ENCODE results near the gene HS3ST5. TPM values are rescaled to one million over a fixed set of nuclear protein-coding genes. Genes with fewer than 3 reads are reported as not detected.
"Not testable (repeated sequence)": the region's sequence is repeated elsewhere in the genome, so short reads cannot be mapped to it uniquely, and the experiment has no call there.

The HS3ST5 gene
- total RNA-seq, 1 experiment from 2014 or later, result not detected

GRCh38 chr6:114151064-114151690, 191.6 kb downstream of the HS3ST5 start:
- ChIA-PET POLR2A (no interaction called here), RAD21 (ENCODE audit: low non-redundant PET in 1 of 2, low total read pairs in 2 of 2, uncharacterized antibody in 2 of 2, unreplicated experiment in 2 of 2) (no interaction called here), CTCF (no interaction called here)
- Histone ChIP-seq H3K9me3 (ENCODE audit: control insufficient read depth in 1 of 2, insufficient read depth in 1 of 2, low read depth in 1 of 2, low read length in 2 of 2) (no peaks in the 10 kb centered on the region), H3K9ac (ENCODE audit: low read length) (no peak overlapping the region), H3K27me3 (ENCODE audit: insufficient read depth, low read length) (peaks cover 36% of the 10 kb centered on the region), H3K36me3 (ENCODE audit: control insufficient read depth in 1 of 2, insufficient read depth in 2 of 2, low read length in 2 of 2) (no peaks in the 10 kb centered on the region), H3K4me3 (replicated peaks in 1 of 2; ENCODE audit: low read depth in 1 of 2, low read length in 2 of 2) (no peak overlapping the region), H3K4me2 (ENCODE audit: low read length) (no peak overlapping the region), H2AFZ (ENCODE audit: low read depth, low read length, poor library complexity, severe bottlenecking) (no peak overlapping the region), H3K9me2 (ENCODE audit: insufficient read depth) (no peaks in the 10 kb centered on the region), H3K27ac (ENCODE audit: low read depth, low read length) (no peak overlapping the region), H3K4me1 (ENCODE audit: control insufficient read depth in 1 of 2, insufficient read depth in 2 of 2, low read length in 2 of 2) (no peaks in the 10 kb centered on the region), H3K79me2 (ENCODE audit: insufficient read depth, low read length) (no peaks in the 10 kb centered on the region), H4K20me1 (ENCODE audit: insufficient read depth) (no peaks in the 10 kb centered on the region)
- no TSS peak for BruUV-seq (replicated peaks)
- DNase-seq (ENCODE audit: low read depth, low spot score) (no peak), ATAC-seq (no peak)
- intact Hi-C loops (cut with micrococcal nuclease), result no loop called here
- TF ChIP-seq POLR2AphosphoS5 (IDR thresholded peaks at IDR 0.05; ENCODE audit: low read depth, low read length), result no peak
- no peak for TF ChIP-seq REST (IDR thresholded peaks at IDR 0.05; ENCODE audit: low read depth)
- no peak for TF ChIP-seq SIN3A (IDR thresholded peaks at IDR 0.05; ENCODE audit: low read depth)
- no peak for TF ChIP-seq RAD21 (IDR thresholded peaks at IDR 0.05; ENCODE audit: low read depth)
- TF ChIP-seq FOSL1 (IDR thresholded peaks at IDR 0.05; ENCODE audit: low read depth), result no peak
- TF ChIP-seq CEBPB (IDR thresholded peaks at IDR 0.05; ENCODE audit: low read depth), result no peak
- TF ChIP-seq POLR2A (IDR thresholded peaks at IDR 0.05; ENCODE audit: borderline replicate concordance, extremely low read depth, insufficient read depth, insufficient read length), result no peak
- no peak for TF ChIP-seq ZNF274 (IDR thresholded peaks at IDR 0.05; ENCODE audit: low read depth, low read length)
- no peak for TF ChIP-seq CBX3 (IDR thresholded peaks at IDR 0.05; ENCODE audit: low read depth)
- TF ChIP-seq, protein P1, sequence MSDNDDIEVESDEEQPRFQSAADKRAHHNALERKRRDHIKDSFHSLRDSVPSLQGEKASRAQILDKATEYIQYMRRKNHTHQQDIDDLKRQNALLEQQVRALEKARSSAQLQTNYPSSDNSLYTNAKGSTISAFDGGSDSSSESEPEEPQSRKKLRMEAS (IDR thresholded peaks at IDR 0.05), result no peak
- no peak for TF ChIP-seq SP1 (IDR thresholded peaks at IDR 0.05; ENCODE audit: low read depth)
- no peak for TF ChIP-seq JUND (IDR thresholded peaks at IDR 0.05)
- TF ChIP-seq ZFX (IDR thresholded peaks at IDR 0.05), result no peak
- TF ChIP-seq, protein P2, sequence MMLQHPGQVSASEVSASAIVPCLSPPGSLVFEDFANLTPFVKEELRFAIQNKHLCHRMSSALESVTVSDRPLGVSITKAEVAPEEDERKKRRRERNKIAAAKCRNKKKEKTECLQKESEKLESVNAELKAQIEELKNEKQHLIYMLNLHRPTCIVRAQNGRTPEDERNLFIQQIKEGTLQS (IDR thresholded peaks at IDR 0.05), result no peak
- TF ChIP-seq EZH2phosphoT487 (IDR thresholded peaks at IDR 0.05; ENCODE audit: borderline replicate concordance), result no peak
- TF ChIP-seq EZH2 (IDR thresholded peaks at IDR 0.05), result no peak
- TF ChIP-seq SRF (IDR thresholded peaks at IDR 0.05; ENCODE audit: low read depth), result no peak

DNA sequence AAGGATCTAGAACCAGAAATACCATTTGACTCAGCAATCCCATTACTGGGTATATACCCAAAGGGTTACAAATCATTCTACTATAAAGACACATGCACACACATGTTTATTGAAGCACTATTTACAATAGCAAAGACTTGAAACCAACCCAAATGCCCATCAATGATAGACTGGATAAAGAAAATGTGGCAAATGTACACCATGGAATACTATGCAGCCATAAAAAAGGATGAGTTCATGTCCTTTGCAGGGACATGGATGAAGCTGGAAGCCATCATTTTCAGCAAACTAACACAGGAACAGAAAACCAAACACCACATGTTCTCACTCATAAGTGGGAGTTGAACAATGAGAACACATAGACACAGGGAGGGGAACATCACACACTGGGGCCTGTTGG, 193.6 kb downstream of the HS3ST5 start:
- DNase-seq (ENCODE audit: low read depth, low spot score); H3K36me3 ChIP-seq (ENCODE audit: control insufficient read depth in 1 of 2, insufficient read depth in 2 of 2, low read length in 2 of 2); H2AFZ ChIP-seq (ENCODE audit: low read depth, low read length, poor library complexity, severe bottlenecking); H3K4me2 ChIP-seq (ENCODE audit: low read length); H3K79me2 ChIP-seq (ENCODE audit: insufficient read depth, low read length); RAD21 ChIA-PET (ENCODE audit: low non-redundant PET in 1 of 2, low total read pairs in 2 of 2, uncharacterized antibody in 2 of 2, unreplicated experiment in 2 of 2); H3K4me1 ChIP-seq (ENCODE audit: control insufficient read depth in 1 of 2, insufficient read depth in 2 of 2, low read length in 2 of 2); BruUV-seq (replicated peaks); H3K9me3 ChIP-seq (ENCODE audit: control insufficient read depth in 1 of 2, insufficient read depth in 1 of 2, low read depth in 1 of 2, low read length in 2 of 2); POLR2A ChIA-PET; ATAC-seq; CTCF ChIA-PET; intact Hi-C loops (cut with micrococcal nuclease); H4K20me1 ChIP-seq (ENCODE audit: insufficient read depth); H3K27ac ChIP-seq (ENCODE audit: low read depth, low read length); H3K9me2 ChIP-seq (ENCODE audit: insufficient read depth); H3K9ac ChIP-seq (ENCODE audit: low read length); H3K4me3 ChIP-seq (replicated peaks in 1 of 2; ENCODE audit: low read depth in 1 of 2, low read length in 2 of 2): not testable (repeated sequence)
- H3K27me3 ChIP-seq (ENCODE audit: insufficient read depth, low read length), result peaks cover 33% of the 10 kb centered on the region

Data from HCT116 (cell line).